Activated CD4-positive, alpha-beta T cell treated with anti-CD3 and anti-CD28 coated beads, Interleukin-2, Interleukin-6, amounts not matched to agents 100 ng/mL and 50 ng/mL, durations not matched to agents 16 hours and 8 hours (primary cell): Measurements from ENCODE around the gene RNPS1.
A peak's percentile ranks its signal among the peaks of the same experiment; 100 is the strongest.

Experiments used
- DNase-seq: peaks from one replicate; pipeline ENCODE4 v3.0.0-alpha.2; 2020

The RNPS1 gene

DNA sequence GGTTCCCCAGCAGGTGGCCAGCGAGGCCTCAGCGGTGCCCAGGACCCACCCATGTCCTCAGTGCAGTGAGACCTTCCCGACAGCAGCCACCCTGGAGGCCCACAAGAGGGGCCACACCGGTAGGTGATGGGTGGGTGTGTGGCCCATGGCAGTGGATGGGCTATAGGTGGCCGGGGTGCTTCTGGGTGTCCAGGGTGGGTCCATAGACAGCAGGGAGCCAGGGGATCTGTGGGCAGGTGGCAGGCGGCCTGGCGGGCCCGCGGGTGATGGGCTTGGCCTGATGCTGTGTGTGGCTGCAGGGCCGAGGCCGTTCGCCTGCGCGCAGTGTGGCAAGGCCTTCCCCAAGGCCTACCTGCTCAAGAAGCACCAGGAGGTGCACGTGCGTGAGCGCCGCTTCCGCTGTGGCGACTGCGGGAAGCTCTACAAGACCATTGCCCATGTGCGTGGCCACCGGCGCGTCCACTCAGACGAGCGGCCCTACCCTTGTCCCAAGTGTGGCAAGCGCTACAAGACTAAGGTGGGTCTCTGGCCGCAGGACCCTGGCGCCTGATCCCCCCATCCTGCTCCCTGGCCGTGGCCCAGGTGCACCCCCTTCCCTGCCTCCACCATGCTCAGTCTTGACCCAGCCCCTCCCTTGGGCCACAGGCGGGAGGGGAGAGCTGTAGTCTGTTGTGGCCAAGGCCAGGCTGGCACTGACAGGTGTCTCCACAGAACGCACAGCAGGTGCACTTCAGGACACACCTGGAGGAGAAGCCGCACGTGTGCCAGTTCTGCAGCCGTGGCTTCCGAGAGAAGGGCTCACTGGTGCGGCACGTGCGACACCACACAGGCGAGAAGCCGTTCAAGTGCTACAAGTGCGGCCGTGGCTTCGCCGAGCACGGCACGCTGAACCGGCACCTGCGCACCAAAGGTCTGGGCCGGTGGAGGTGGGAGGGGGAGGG is 33.8 kb downstream of the RNPS1 start:
- no peak for DNase-seq

DNA sequence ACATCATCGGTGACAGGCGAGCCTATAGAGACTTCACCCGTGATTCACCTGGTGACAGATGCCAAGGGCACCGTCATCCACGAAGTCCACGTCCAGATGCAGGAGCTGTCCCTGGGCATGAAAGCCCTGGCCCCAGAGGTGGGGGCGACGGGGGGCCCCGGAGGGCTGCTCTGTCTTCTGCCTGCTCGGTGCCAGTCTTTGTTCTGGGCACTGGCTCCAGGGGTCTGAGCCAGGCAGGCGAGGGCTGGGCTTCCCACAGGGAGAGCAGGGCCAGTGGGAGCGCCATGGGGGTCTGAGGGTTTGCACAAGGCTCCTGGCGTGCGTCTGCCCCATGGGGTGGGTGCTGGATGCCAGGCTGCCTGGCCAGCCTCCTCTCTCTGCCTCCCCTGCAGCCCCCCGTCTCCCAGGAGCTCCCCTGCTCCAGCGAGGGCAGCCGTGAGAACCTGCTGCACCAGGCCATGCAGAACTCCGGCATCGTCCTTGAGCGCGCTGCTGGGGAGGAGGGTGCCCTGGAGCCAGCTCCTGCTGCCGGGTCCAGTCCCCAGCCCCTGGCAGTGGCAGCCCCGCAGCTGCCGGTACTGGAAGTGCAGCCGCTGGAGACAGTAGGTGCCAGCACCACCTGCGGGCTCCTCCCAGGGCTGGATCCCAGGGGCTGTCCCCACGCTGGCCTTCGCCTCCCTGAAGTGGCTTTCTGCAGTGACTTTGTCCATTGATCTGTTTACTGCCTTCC is 34.7 kb downstream of the RNPS1 start:
- DNase-seq: no peak

DNA sequence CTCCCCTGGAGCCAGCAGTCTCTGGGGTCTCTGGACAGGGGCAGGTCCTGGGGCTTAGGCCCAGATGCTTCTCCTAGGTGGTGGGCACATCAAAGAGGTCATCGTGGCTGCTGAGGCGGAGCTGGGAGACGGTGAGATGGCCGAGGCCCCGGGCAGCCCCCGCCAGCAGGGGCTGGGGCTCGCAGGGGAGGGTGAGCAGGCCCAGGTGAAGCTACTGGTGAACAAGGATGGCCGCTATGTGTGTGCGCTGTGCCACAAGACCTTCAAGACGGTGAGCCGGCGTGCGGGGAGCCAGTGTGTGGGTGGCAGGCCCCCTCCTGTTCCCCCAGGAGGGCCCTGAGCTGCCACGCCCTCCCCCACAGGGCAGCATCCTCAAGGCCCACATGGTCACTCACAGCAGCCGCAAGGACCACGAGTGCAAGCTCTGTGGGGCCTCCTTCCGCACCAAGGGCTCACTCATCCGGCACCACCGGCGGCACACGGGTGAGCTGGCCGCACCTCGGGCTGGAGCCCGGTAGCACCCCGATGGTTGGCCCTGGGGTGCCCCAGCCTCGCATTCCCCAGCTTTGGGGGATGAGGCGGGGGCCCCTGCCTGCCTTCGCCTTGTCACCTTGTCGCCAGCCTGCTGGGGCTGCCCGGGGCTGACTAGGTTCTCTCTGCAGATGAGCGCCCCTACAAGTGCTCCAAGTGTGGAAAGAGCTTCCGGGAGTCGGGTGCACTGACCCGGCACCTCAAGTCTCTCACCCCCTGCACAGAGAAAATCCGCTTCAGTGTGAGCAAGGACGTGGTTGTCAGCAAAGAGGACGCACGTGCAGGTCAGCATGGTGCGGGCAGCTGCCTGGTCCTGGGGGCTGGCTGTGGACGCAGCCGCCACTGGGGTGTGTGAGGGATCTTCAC is 35.6 kb downstream of the RNPS1 start:
- no peak for DNase-seq

DNA sequence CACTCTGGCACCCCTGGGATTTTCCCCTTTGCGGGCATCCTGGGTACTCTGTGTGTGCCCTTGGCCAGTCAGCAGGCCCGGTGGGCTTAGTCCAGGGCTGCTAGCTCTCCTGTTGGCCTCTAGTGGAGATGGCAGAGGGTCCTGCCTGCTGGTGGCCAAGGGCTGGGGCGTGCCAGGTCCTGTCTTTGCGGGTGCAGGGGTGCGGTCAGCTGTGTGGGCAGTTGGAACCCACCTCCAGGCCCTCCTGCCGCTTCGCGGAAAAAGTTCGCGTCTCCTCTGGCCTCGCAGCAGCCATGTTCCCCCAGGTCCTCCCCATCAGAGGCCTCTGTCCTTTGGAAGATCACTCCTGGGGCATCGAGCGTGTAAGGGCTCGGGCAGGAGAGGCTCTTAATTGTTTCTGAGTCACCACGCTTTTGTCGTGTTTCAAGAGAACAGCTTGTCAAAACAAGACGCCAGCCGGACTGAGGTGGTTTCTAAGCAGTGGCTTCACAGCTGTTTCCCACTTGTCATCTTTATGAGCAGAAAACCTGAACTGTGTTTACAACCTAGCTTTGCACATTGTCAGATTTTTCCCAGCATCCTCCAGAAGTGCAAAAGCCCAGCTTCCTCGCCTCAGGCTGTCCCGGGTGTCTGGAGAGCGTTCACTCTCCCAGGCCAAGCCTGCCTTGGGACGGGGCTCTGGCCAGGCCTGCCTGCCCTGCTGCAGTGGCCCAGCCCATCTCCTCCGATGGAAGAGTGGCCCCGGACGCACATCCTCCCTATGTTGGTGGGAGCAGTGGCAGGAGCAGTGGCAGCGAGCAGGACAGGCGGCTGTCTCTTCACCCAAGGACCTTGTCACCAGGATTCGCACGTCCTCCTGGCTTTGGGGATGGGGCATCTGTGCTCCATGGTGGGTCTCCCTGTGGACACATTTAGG is 36.7 kb downstream of the RNPS1 start:
- no peak for DNase-seq

DNA sequence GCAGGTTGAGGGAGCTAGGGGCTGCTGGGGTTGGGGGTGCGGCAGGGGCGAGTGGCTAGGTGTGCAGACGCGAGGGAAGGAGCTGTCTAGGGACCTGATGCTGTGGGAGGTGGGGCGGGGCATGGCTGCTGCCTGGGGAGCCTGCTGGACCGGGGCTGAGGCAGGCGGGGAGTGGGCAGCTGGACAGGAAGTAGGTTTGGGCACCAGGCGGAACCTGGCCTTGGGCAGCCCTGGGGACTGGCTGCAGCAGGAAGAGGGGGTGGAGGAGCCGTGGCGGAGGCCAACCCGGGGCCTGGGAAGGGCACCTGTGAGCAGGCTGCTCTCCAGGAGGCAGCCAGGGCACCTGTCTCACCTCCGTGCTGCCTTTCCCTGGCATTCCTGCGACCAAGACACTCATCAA is 37.5 kb downstream of the RNPS1 start:
- no peak for DNase-seq

DNA sequence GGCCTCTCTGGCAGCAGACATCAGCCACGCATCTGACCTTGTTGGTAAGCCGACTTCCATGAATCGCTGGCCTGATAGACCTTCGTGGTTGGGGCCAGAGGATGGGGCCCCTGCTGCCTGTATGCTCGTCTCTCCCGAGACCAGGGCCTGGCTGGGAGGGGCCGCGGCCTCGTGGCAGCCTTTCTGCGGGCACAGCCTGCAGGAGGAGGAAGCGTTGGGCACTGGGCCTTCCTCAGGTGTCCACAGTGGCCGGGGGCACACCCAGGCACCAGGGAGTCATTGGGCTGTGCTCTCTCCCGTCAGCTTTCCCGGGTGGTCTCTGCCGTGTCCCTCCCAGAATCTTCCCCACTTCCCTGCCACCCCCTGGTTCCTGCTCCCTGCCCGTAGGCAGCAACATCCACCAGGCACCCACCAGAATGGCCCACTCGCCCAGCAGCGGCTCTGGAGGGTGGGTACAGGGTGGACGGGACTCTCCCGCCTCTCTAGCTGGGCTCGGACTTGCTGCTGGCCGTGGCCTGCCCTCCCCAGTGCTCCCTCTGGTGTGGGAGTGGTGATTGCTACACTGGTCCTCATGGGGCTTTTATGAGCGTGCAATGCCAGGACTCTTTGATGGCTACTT is 38.2 kb downstream of the RNPS1 start:
- no peak for DNase-seq

DNA sequence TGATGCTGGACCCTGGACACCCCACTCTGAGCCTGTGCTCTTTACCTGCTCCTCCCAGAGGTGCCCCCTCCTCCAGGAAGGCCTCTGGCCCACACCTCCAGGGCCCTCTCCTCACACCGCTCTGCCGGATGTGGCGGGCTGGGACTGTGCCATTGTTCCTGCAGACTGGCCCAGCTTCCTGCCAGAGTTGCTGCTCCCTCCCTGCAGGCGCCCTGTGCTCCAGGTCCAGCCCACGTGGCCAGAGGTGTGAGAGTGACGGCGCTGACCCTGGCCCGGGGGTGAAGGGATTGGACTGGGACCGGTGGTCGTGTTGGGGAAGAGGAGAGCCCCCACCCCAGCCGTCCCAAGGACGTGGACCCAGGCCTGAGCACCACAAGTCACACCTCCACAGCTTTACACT is 38.8 kb downstream of the RNPS1 start:
- no peak for DNase-seq

DNA sequence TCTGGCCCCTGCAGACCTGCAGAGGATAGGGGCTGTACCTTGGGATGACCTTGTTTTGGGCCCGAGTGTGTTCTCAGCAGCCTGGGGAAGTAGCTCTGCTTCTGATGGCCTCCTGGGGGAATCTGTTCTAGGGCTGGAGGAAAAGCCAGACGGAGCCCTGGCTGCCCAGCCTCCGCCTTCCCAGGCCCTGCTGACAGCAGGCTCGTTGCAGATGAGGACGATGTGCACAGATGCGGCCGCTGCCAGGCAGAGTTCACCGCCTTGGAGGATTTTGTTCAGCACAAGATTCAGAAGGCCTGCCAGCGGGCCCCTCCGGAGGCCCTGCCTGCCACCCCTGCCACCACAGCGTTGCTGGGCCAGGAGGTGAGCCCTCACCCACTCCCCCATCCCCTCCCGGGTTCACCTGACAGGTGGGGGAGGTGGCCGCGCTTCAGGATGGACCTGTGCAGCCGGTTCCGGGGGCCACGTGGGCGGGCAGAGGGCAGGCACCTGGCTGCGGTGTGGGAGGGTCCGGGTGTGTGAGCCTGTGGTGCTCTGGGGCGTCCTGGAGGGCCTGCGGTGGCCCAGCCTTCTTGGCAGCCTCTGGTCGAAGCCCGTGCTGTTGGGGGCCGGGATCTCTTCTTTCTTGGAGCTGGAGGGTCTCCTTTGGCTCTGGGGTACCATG is 39.6 kb downstream of the RNPS1 start:
- no peak for DNase-seq

DNA sequence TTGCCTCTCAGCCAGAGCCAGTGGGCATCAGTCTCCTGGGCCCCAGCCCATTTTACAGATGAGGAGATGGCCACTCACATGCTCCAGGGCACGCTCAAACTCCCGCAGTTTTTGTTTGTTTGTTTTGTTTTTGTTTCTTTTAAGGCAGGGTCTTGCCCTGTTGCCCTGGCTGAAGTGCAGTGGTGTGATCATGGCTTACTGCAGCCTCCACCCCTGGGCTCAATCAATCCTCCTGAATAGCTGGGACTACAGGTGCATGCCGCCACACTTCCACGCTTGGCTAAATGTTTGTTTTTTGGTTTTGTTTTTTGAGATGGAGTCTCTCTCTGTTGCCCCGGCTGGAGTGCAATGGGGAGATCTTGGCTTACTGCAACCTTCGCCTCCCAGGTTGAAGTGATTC is 41.0 kb downstream of the RNPS1 start:
- DNase-seq: no peak

DNA sequence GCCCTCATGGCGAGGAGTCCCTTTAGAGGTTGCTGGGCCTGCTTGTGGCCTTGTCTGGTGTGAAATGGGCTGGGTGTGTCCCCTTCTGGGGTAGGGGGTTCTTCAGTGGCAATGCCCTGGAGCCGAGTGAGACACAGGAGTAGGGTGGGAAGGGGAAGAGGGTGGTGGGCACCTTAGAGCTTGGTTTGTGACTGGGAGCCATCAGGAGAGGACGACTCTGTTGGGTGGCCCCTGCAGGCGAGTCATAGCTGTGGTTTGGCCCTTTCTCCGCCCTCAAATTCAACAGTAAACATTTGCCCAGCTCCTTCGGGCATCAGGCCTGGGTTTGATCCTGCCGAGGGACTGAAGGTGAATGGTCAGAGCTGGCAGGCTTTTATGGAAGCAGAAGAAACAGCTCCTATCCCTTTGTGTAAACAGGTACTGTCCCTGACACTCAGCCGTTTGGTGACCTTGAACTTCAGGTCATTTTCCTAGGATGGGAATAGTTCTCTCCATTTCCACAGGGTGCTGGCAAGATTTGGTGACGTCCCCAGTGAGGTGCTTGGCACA is 41.6 kb downstream of the RNPS1 start:
- DNase-seq: no peak

DNA sequence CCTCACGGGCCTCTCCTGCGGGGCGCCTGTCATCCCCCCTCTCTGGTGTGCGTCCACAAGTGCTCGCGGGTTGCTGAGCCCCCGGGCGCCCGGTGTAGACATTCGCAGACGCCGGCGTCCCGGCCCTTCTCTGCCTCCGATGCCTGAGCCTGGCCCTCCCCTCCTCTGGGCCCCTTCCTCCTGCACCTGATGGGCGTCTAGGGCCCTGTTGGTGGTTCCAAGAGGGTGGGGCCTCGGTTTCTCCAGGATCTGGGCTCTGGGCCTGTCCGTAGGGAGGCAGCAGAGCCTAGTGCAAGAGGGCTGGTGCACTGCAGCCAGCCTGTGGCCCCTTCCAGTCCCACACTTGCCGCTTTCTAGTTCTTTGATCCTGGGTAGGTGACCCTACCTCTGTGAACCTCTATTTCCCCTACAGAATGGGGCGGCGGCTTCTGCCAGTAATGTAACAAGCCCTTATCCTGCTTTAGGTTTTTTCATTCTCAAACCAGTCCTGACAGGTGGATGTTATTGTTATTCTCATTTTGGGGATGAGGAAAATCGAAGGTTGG is 43.9 kb downstream of the RNPS1 start:
- no peak for DNase-seq

DNA sequence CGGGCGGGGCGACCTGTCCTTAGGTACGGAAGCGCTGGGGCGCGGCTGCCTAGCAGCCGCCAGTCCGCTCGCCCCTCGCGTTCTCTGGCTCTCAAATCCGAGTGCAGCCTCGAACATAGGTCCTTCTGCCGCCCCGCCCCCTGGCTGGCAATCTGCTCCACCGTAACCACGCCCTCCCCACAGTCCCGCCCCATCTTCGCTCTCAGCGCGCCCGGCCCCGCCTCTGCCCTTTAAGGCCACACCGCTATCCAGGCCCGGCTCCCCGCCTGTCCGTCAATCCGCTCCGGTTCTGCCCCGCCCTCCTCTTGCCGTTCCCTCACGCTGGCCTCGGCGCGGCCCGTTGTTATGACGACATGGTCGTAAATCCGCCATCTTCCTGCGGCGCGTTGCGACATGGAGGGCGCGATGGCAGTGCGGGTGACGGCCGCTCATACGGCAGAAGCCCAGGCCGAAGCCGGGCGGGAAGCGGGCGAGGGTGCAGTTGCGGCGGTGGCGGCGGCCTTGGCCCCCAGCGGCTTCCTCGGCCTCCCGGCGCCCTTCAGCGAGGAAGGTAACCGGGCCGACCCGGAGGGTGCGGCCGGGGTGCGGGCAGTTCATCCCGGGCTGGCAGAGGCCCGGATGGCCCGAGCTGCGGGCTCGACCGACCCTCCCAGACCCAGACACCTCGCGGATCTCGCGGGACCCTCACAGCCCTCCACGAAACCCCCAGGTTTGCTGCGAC is 44.5 kb downstream of the RNPS1 start, which contains the start of gene E4F1:
TSS of gene E4F1 (plus strand) at position 371 of the 721 bp plus-strand sequence. CDS start at position 394, 23 bp downstream.
- peak; percentile 100 for DNase-seq

DNA sequence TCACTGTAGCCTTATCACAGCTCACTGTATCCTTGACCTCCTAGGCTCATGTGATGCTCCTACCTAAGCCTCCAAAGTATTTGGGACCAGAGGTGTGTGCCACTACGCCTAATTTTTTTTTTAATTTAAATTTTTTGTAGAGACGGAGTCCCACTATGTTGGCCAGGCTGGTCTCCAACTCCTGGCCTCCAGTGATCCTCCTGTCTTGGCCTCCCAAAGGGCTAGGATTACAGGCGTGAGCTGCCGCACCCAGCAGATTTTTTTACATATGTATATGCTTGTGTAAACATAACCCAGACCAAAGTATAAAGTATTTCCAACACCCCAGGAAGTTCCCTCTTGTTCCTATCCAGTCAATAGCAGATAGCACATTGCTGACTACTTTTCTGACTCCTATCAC is 51.6 kb downstream of the RNPS1 start:
- no peak for DNase-seq

DNA sequence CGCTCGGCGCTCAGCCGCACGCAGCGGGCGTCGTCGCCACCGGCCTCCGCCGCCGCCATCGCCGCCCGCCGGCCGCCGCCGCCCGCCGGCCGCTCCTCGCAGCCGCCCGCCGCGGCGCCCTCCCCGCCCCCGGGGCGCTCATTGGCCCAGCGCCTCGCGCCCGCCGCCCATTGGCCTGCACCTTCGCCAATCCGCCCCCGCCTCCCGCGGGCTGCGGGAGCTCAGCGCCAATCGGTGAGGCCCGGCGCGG is 53.3 kb downstream of the RNPS1 start, which contains the start of gene PGP:
TSS of gene PGP (minus strand) at position 122 of the 250 bp plus-strand sequence. CDS start at position 59, 63 bp downstream.
- no peak for DNase-seq

DNA sequence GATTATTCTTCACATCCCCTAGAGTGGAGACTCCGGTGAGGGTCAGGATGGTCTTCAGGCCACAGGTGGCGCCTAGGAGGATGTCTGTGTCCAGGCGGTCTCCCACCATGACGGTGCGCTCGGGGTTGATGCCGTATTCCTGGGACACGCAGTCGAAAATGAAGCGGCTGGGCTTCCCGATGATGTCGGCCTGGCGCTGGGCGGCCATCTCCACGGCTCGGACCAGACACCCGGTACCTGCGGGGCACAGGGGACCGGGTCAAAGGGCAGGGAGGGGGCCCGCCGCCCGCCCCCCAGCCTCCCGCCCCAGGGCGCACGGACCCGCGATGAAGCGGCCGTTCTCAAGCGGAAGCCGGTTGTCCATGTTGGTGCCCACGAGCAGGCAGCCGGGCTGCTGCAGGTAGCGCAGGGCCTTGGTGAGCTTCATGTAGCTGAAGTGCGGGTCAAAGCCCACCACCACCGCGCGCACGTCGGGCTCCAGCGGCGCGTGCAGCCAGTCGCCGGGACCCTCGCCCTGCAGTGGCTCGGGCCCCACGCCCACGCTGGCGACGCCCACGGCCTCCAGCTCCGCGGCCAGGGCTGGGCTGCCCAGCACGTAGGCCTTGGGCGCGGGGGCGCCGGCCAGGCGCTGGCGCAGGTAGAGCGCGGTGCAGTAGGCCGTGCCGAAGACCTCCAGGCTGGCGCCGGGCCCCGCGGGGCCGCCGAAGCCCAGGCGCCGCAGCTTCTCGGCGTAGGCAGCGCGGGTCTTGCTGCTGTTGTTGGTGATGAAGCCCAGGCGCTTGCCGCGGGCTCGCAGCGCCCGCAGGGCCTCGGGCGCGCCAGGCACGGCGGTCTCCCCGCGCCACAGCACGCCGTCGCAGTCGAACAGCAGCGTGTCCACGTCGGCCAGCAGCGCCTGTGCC is 53.9 kb downstream of the RNPS1 start:
- DNase-seq: no peak

DNA sequence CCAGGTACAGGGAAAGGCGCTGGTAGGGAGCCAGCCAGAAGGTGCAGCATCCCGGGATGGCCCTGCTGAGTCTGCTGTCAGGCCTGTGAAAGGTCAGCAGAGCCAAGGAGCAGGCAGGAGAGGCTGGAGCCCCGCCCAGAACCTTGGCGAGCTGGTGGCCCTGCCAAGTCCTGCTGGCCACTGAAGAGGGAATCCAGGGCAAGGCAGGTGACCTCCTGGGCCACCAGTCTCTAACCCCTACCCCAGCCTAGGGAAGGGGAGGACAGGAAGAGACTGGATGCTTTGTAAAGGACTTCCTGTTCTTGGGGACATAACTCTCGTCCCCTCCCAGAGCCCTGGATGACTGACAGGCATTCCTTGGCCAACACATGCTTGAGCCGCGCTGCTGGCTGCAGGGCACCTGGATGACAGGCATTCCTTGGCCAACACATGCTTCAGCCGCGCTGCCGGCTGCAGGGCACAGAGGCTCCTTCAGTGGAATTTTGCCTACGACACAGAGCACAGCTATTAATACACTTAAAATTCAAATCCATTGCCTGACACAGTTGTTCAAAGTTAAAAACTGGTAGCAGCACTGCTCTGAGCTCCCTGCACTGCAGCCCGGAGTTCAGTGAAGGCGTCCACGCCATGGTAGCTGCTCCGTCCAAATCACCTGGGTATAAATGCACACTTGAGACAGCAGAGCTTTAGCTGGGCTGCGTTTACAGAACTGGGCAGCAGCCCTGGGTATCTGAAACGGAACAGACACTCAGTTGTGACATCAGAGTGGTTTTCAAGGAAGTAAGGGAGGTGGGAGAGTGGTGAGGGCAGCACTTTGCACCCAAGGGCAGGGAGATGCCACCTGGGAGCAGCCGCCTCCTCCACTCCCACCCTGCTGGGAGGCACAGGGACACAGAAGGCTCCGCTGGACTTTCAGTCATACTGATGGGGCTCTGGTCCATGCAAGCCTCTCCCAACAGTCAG is 55.3 kb downstream of the RNPS1 start:
- no peak for DNase-seq

DNA sequence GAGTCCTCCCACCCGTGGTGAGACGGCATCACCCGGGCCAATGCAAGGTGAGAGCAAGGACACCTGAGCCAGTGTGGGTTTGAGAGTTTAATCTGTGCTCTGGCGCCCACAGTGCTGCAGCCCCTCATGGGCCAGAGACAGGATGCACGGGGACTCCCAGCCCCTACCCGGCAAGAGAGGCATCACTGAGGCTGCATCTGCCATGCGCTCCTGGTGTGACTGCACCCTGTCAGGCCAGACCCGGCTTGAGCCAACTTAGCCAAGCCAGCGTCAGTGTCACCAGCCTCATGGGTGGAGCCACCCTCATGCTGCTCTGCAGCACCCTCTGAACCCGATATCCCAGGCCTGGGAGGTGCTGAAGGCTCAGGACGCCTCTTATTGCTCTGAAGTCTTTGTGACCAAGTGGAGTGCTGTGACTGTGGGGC is 56.0 kb downstream of the RNPS1 start:
- DNase-seq: no peak
